GM19463 (cell line): ENCODE results near the gene EZH2.

Experiments
- ATAC-seq: cut with Tn5 transposase; IDR thresholded peaks from one replicate; pipeline ENCODE4 v1.9.1; 2021; ENCODE audit warnings: mild to moderate bottlenecking, moderate library complexity; ENCODE audit not compliant: unreplicated experiment

Gene EZH2

GRCh38 chr7:148856891-148857290, 27.2 kb downstream of the EZH2 start:
- peak; percentile 45 for ATAC-seq

- no peak for ATAC-seq
Observed at GRCh38 chr7:148856578-148856881, 27.6 kb downstream of the EZH2 start.

- no peak for ATAC-seq
Observed at GRCh38 chr7:148854983-148855382, 29.1 kb downstream of the EZH2 start.

- ATAC-seq: no peak
Observed at GRCh38 chr7:148852272-148852671, 31.8 kb downstream of the EZH2 start.

- no peak for ATAC-seq
Observed at GRCh38 chr7:148850564-148850963, 33.5 kb downstream of the EZH2 start.

GRCh38 chr7:148849393-148850098, 34.5 kb downstream of the EZH2 start:
- ATAC-seq: no peak

- no peak for ATAC-seq
Observed at GRCh38 chr7:148847815-148848734, 36.0 kb downstream of the EZH2 start.

- no peak for ATAC-seq
Observed at GRCh38 chr7:148838905-148839304, 45.2 kb downstream of the EZH2 start.

- no peak for ATAC-seq
Observed at GRCh38 chr7:148835854-148836253, 48.2 kb downstream of the EZH2 start.

GRCh38 chr7:148834605-148835004, 49.5 kb downstream of the EZH2 start:
- ATAC-seq: no peak

GRCh38 chr7:148831782-148832181, 52.3 kb downstream of the EZH2 start:
- no peak for ATAC-seq

- no peak for ATAC-seq
Observed at GRCh38 chr7:148830897-148831692, 53.0 kb downstream of the EZH2 start.

GRCh38 chr7:148828965-148829364, 55.1 kb downstream of the EZH2 start:
- ATAC-seq: no peak

- ATAC-seq: no peak
Observed at GRCh38 chr7:148825338-148825737, 58.8 kb downstream of the EZH2 start.

GRCh38 chr7:148824864-148825263, 59.2 kb downstream of the EZH2 start:
- ATAC-seq: no peak

GRCh38 chr7:148821422-148821821, 62.7 kb downstream of the EZH2 start:
- no peak for ATAC-seq

GRCh38 chr7:148819697-148820360, 64.3 kb downstream of the EZH2 start:
- ATAC-seq: no peak

- ATAC-seq: no peak
Observed at GRCh38 chr7:148815612-148816011, 68.5 kb downstream of the EZH2 start.

GRCh38 chr7:148814922-148815559, 69.0 kb downstream of the EZH2 start:
- no peak for ATAC-seq

- ATAC-seq: no peak
Observed at GRCh38 chr7:148813890-148814289, 70.2 kb downstream of the EZH2 start.
